ENCODE data around the gene KICS2.
"Not testable (repeated sequence)": the region's sequence is repeated elsewhere in the genome, so short reads cannot be mapped to it uniquely, and the experiment has no call there.

The KICS2 gene

DNA sequence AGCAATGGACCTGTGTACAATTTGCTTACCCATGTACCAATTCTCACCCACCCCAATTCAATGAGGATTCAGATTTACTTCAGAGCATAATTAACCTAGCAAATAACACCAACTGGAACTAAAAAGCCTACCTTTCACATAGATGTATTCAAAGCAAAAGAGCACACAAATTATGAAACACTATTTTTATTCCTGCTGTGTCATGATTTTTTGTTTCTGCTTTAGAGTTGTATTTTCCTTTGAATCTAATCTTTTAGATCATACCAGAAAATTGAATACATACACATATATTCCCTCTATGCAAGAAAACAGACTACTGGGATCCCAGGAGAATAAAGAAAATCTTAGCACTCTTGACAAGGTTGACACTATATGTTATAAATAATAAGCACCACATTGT lies 5.9 kb downstream of the KICS2 start:
- no peaks in the 10 kb centered on the region for H3K27me3 ChIP-seq (replicated peaks)
- H3K27ac ChIP-seq: no peak overlapping the region
- H3K4me3 ChIP-seq (ENCODE audit: low read depth, low read length): no peak overlapping the region
- DNase-seq: no peak
- in situ Hi-C loops (cut with HindIII; ENCODE audit: low pct_ligation_motif_present, low sequenced_read_pairs): no loop called here
- TF ChIP-seq CTCF (IDR thresholded peaks at IDR 0.05; ENCODE audit: low read depth, low read length, missing control alignments): no peak
- no peaks in the 10 kb centered on the region for H3K36me3 ChIP-seq (replicated peaks)

GRCh38 chr12:64212119-64212746 lies 9.9 kb downstream of the KICS2 start:
- in situ Hi-C loops (cut with HindIII; ENCODE audit: low pct_ligation_motif_present, low sequenced_read_pairs): no loop called here
- no peaks in the 10 kb centered on the region for H3K36me3 ChIP-seq (replicated peaks)
- H3K27ac ChIP-seq: no peak overlapping the region
- H3K27me3 ChIP-seq (replicated peaks): no peaks in the 10 kb centered on the region
- no peak overlapping the region for H3K4me3 ChIP-seq (ENCODE audit: low read depth, low read length)
- no peak for TF ChIP-seq CTCF (IDR thresholded peaks at IDR 0.05; ENCODE audit: low read depth, low read length, missing control alignments)
- DNase-seq: no peak

DNA sequence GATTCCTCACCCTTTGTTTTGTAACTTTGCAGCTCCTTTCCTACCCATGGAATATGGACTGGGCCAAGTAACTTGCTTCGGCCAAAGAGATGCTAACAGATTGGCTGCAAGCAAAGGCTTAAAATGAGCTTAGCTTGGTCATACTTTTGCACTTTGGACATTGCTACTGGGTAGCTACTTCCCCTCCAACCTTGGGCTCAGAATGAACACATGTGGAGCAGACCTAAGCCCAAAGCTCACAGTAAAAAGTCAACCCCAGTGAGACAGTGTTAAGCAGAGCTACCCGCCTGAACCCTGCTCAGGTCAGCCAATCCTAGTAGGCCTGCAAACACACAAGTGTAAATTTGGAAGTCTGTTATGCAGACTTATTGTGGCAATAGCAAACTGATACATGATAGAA lies 14.6 kb downstream of the KICS2 start:
- TF ChIP-seq CTCF (IDR thresholded peaks at IDR 0.05; ENCODE audit: low read depth, low read length, missing control alignments): no peak
- no peak for DNase-seq
- Histone ChIP-seq H3K27me3 (replicated peaks) (no peaks in the 10 kb centered on the region), H3K36me3 (replicated peaks) (no peaks in the 10 kb centered on the region), H3K4me3 (ENCODE audit: low read depth, low read length) (no peak overlapping the region), H3K27ac (no peak overlapping the region)
- in situ Hi-C loops (cut with HindIII; ENCODE audit: low pct_ligation_motif_present, low sequenced_read_pairs): no loop called here

- Histone ChIP-seq H3K4me3 (ENCODE audit: low read depth, low read length) (no peak overlapping the region), H3K27ac (no peak overlapping the region), H3K27me3 (replicated peaks) (no peaks in the 10 kb centered on the region), H3K36me3 (replicated peaks) (no peaks in the 10 kb centered on the region)
- DNase-seq: no peak
- no peak for TF ChIP-seq CTCF (IDR thresholded peaks at IDR 0.05; ENCODE audit: low read depth, low read length, missing control alignments)
- in situ Hi-C loops (cut with HindIII; ENCODE audit: low pct_ligation_motif_present, low sequenced_read_pairs): no loop called here
These were observed 16.6 kb downstream of the KICS2 start for GRCh38 chr12:64205542-64205941.

DNA sequence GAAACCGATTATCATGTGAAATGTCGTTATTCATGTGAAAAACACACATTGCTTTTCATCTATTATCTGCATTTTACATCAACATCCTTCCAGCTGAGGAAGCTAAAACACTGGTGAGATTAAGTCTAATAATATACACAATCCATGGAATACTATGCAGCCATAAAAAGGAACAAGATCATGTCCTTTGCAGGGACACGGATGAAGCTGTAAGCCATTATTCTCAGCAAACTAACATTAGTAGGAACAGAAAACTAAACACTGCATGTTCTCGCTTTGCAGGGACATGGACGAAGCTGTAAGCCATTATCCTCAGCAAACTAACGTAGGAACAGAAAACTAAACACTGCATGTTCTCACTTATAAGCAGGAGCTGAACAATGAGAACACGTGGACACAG lies 18.3 kb downstream of the KICS2 start:
- H3K27me3 ChIP-seq (replicated peaks): no peaks in the 10 kb centered on the region
- DNase-seq: no peak
- TF ChIP-seq CTCF (IDR thresholded peaks at IDR 0.05; ENCODE audit: low read depth, low read length, missing control alignments): no peak
- H3K4me3 ChIP-seq (ENCODE audit: low read depth, low read length): no peak overlapping the region
- H3K27ac ChIP-seq: no peak overlapping the region
- in situ Hi-C loops (cut with HindIII; ENCODE audit: low pct_ligation_motif_present, low sequenced_read_pairs): no loop called here
- H3K36me3 ChIP-seq (replicated peaks): no peaks in the 10 kb centered on the region

- no peaks in the 10 kb centered on the region for H3K36me3 ChIP-seq (replicated peaks)
- TF ChIP-seq CTCF (IDR thresholded peaks at IDR 0.05; ENCODE audit: low read depth, low read length, missing control alignments): no peak
- in situ Hi-C loops (cut with HindIII; ENCODE audit: low pct_ligation_motif_present, low sequenced_read_pairs): no loop called here
- no peak for DNase-seq
- H3K4me3 ChIP-seq (ENCODE audit: low read depth, low read length): no peak overlapping the region
- H3K27me3 ChIP-seq (replicated peaks): no peaks in the 10 kb centered on the region
- H3K27ac ChIP-seq: no peak overlapping the region
These were observed 19.1 kb downstream of the KICS2 start for GRCh38 chr12:64203036-64203435.

GRCh38 chr12:64195841-64196240 lies 26.3 kb downstream of the KICS2 start:
- H3K4me3 ChIP-seq (ENCODE audit: low read depth, low read length); H3K27ac ChIP-seq; in situ Hi-C loops (cut with HindIII; ENCODE audit: low pct_ligation_motif_present, low sequenced_read_pairs); H3K27me3 ChIP-seq (replicated peaks); H3K36me3 ChIP-seq (replicated peaks); DNase-seq: not testable (repeated sequence)

All from brain microvascular endothelial cell (primary cell).